GM11168 (cell line): ENCODE results near the gene SHOC2.

Experiments used
- in situ Hi-C: fragments of 300-500 bp; cut with MboI; formaldehyde crosslinking; loops from one replicate; pipeline ENCODE4 v1.12.0; 2022; ENCODE audit warnings: low sequenced_read_pairs; ENCODE audit not compliant: unreplicated experiment

SHOC2 gene

DNA sequence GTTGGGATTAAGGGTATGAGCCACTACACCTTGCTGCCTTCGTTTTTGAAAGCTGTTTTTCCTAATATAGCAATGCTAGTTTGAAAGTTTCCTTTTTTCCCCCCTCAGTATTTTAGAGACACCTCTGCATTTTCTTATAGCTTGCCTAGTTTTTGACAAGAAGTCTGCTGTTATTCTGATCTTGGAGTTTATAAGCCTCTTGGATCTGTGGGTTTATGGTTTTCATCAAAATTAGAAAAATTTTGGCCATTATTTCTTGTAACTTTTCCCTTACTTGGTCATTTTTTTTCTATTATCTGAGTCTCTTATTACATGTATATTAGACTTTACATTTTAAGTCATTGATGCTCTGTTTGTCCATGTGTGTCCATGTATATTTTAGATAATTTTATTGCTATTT, 57.2 kb downstream of the SHOC2 start:
- in situ Hi-C loops = no loop called here

DNA sequence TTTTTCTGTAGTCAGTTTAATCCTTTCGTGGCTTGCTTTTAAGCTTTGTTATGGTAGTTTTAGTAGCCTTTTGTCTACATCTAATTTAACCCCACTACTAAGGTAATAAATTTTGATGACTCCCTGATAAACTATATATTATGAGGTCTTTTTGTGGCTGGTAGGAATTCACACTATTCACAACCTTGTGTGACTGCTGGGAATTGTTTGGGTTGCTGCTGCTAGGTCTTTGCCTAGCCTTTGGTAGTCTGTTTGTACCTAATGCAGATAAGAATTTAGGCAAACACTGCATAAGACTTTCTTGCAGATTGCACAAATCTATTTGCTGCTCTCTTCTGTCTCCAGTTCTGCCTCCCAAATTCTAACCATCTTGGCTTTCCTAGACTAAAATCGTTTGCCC, 58.3 kb downstream of the SHOC2 start:
- in situ Hi-C loops = no loop called here

DNA sequence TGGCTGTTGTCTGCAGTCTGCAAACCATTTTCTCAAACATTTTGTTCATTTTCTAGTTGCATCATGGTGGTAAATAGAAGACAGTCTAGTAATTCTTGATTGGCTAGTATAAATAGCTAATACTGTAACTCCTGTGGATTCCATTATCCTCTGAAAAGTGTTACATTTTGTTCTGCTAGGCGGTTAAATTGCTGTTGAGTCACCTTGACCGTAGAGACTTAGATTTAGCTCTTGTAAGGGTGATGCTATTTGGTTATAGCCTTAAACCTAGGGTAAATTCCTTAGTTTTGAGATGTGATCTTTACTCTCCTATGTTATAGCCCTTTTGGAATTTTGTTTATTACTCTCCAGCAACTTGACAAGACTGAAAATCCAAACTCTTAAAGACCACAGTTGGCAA, 58.8 kb downstream of the SHOC2 start:
- in situ Hi-C loops = no loop called here

DNA sequence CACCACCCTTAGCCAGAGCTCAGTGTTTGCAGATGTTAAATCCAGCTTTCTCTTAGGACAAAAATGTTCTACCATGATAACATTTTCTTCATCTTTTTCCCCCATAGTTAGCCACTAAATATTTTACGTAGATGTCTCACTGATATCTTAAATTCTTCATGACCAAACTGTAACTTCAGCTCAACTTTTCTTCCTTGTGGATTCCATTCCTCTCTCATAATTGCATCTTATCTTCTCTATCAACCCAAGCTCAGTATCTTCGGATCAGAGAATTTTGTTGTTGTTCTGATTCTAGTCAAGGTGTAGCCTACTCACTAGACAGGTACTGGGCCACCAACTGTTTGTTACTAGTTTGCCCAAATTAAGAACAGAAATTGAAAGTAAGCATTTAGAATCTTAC, 60.2 kb downstream of the SHOC2 start:
- in situ Hi-C loops = no loop called here

DNA sequence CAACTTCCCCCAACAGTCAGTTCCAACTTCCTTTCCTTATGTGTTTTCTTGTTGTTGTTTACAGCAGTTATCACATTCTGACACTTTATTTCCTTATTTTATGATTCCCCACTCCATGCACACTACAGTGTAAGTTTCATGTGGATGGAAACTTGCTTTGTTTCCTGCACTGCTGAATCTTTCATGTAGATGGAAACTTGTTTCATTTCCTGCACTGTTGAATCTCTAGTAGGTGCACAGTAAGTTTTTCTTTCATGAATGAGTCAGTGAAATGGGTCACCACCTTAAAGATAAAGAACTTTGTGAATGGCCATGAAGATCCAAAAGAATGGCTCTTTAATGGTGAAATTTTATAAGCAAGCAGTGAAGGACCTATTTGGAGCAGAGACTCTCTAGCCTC, 61.4 kb downstream of the SHOC2 start:
- in situ Hi-C loops = no loop called here

DNA sequence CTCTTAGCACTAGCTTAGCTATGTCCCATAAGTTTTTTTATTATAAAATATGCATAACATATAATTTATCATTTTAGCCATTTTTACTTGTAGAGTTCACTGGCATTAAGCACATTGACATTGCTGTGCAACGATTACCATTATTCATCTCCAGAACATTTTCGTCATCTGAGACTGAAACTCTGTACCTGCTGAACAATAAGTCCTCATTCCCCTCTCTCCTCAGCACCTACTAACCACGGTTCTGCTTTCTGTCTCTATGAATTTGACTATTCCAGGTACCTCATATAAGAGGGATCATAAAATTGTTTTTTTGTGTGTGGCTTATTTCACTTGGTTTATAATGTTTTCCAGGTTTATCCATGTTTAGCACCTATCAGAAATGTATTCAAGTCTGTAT, 64.1 kb downstream of the SHOC2 start:
- in situ Hi-C loops = no loop called here

DNA sequence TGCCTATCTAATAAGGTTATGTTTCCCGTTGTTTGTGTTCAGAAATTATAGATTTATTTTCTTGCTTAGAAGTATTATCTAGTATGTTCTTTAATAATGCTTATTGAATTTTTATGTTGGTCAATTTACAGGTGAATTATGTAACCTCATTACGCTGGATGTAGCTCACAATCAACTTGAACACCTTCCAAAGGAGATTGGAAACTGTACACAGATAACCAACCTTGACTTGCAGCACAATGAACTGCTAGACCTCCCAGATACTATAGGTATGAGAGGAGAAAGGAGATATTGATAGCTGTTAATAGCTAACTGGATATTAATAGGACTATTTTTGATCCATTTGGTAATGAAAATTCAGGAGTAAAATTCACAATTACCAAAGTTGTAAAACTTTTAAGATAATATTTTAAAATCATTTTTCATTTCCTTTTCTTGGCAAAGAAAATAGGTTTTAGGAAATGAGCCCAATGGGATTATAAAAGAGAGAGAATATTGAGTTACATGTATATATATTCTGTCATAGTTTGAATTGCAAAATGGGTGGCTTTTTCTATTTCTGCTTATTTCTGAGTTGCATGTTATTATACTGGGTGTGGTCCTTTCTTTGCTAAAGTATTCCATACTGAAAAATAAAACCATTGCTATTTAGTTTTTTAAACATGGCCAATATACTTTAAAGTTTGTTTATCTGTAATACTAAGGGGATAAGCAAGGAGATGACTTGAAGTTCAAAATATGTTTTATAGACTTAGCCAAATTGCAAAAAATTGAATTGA, 66.3 kb downstream of the SHOC2 start:
- in situ Hi-C loops = no loop called here

DNA sequence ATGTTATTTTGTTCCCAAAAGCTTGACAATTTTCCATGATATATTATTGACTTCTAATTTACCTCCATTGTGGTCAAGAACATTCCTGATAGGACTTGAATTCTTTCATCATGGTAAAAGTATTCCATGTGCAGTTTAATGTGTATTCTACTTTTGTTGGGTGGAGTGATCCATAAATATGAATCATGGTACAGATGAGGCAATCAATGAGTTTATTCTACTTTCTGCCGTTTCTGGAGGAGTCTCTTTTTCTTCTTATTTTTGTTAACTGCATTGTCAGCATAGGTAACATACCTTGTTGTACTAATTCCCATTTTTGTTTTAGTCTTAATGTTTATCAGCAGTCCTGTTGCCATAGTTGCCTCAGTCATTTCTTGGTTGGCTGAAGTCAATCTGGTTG, 69.6 kb downstream of the SHOC2 start:
- in situ Hi-C loops = no loop called here

DNA sequence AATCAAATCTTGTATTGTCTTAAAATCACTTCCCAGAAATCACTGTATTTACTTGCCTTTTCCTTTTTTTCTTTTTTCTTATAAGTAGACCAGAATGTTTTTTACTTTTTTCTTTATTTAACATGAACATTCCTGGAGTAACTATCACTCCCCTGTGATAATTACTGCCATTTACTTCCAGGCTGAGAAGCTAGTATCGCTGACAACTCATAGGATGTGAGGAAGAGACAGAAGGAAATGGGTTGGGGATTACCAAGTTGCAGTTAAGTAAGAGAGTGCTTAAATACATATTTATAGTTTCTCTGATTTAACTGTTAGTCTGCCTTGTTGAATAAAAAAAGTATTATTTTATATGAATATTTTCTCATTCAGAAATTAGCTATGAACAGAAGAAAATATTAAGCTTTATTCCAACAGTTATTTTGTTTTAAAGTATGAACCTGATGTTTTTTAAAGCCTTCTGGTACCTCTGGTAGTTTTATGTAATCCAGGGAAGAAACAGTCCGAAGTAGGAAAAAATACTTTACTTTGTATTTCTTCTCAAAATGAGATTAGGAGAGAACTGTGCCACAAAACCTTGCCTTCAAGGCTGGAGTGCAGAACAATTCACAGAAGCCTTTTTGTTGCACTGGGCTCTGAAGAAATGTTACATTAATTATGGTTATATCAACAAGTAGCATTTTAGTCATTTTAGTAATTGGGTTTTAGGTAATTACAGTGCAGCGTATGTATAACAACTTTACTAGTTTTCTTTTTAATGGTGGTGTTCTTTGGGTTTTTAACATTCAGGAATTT, 72.8 kb downstream of the SHOC2 start:
- in situ Hi-C loops = no loop called here

DNA sequence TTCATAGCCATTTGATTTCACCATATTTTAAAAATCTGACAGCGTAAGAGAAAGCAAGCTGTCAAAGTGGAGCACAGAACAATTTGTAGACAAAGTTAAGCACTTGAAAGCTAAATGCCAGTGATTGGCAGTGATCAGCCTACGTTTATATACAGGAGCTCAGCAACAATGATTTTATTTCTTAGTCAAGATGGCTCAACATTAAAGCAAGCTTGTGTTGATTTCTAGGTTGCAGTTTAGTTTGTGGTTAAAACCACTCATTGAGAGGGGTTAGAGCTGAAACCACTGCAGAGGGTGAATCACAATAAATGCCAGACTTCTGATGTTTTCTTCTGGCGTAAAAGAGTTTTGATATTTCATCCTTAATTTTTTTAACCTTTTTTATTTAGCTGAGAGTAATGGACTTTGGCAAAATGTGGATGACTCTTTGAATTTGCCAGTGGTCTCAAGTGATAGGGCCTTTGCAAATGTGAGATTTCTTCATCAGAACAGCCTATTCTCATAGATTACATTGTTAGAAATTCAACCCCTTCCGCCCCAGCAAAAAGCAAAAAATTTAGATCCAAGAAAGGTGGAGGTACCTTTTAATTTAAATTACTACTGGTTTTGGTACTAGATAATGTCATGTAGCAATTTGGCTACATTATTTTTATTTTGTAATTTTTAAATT, 73.8 kb downstream of the SHOC2 start:
- in situ Hi-C loops = no loop called here

DNA sequence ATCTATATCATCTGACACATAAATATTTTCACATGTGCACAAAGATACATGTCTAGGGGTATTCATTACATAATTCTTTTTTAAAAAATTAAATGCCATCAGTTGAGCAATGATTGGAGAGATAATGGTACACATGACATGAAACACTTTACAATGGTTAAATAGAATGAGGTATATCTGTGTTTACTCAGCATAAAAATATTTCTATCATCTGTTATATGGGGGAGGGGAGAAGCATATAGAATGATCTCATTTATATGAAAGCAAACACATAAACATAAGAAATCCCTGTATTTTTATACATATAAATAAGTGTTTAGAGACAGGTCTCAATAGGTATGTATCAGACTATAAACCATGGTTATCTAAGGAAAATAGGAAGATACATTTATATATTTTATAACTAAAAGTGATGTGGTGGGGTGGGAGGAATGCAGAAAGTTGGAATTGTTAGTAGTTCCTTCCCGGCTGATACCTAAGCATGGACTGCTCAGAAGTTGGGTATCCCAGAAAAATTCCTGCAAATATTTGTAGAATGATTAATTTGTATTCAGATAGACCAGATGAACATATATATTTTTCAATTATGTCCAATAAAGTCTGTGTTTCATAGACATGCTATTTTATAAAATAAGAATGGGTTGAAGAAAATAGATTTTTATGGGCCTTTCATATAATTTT, 75.1 kb downstream of the SHOC2 start:
- in situ Hi-C loops = no loop called here

DNA sequence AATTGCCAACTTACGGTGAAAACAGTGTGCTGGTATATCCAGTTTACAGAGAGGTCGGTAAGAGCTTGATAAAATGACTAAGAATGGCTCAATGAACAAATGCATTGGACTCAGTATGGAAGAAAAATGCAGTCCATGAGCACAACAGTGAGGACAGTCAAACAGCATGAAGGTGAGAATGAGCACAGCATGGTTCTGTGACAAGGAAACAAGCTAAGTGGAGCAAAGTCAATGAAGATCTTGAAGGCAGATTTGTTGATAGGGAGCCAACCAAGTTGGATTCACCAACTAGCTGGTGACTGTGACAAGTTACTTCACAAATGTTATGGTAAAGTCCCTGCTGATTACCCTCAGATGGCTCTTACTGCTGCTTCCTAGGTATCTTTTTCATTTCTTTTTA, 75.9 kb downstream of the SHOC2 start:
- in situ Hi-C loops = no loop called here

DNA sequence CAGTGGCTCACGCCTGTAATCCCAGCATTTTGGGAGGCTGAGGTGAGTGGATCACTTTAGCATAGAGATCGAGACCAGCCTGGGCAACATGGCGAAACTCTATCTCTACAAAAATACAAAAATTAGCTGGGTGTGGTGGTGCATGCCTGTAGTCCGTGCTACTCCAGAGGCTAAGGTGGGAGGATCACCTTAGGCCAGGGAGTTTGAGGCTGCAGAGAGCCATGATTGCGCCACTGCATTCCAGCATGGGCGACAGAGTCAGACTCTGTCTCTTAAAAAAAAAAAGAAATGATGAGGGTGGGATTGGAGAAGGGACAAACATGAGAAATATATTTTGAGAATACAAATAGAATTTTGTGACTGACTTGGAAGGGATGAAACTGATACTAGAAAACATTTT, 76.9 kb downstream of the SHOC2 start:
- in situ Hi-C loops = no loop called here

DNA sequence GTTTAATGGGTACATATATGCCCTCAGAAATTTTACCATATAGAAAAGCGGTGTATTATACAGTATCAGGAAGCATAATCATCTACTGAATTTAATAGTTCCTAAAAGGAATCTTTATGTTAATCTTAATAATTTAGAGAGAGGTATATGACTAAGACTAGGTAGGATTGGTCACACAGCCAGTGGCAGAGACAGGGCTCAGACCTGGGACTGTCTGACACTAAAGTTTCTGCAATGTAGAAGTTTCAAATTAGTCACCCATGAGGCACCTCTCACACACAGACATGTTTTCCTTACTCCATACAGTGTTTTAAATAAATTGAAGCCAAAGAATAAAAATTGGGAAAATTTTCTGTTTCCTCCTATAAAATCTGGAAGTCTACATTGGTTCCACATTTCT, 84.6 kb downstream of the SHOC2 start:
- in situ Hi-C loops = no loop called here

DNA sequence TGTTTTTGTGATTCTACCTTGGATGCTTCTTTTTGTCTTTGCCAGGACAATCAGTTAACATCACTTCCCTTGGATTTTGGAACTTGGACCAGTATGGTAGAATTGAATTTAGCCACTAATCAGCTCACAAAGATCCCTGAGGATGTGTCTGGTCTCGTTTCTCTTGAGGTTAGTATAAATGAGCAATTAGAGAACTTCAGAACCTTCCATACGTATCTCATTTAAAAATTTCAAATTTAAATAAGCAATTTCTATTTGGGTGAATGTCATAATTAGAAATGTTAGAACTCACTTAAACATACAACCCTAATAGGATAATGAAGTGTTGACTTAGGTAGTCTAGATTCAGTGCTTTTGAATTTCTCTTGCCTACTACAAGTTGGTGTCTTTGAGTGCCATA, 88.1 kb downstream of the SHOC2 start:
- in situ Hi-C loops = no loop called here

DNA sequence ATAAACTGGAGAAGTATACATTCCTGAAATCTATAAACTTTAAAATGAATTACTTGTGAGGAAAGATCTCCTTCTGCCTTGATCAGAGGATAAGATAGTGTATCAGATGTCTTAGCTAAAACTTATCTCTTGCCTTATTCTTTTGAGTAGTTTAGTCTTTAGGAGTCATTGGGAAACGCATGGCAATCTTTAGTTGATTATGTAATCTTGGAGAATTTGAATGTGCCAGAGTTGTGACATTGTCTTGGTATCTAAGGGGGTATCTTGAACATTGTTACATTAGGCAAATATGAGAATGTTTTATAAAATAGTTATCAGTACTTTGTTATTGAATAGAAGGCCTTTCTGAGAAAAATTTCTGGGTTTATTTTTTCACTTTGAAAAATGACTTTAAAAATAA, 95.8 kb downstream of the SHOC2 start:
- in situ Hi-C loops = no loop called here

DNA sequence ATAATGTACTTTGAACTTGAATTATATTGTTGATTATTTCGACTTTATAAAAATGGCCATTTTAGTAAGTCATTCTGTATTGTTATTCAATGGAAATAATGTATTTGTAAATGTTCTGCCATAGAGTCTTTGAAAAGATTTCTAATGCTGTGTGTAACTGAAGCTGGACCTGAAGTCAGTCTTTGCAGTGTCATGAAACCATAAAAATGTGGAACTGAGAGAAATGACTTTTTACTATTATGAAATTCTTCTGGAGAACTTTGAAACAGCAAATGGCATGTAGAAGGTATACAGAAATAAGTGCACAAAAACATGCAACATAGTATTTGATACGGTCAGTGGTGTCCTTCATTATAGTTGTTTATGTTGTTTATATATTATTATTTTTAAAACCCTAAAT, 97.7 kb downstream of the SHOC2 start:
- in situ Hi-C loops = no loop called here

DNA sequence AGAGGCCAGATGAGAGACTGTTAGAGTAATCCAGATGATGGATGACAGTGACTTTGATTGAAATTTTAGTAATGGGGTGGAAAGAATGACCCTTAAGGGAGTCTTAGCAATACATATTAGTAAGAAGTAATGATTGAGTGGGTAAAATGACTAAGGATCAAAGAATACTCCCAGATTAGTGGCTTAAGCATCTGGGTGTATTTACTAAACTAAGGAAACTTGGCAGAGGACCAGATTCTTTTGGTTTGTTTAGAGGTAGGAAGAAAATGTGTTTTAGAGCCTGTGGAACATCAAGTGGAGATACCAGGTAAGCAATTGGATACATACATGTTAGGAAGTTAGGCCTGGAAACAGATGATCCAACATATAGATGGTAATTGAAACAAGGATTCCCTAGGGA, 98.6 kb downstream of the SHOC2 start:
- in situ Hi-C loops = no loop called here

DNA sequence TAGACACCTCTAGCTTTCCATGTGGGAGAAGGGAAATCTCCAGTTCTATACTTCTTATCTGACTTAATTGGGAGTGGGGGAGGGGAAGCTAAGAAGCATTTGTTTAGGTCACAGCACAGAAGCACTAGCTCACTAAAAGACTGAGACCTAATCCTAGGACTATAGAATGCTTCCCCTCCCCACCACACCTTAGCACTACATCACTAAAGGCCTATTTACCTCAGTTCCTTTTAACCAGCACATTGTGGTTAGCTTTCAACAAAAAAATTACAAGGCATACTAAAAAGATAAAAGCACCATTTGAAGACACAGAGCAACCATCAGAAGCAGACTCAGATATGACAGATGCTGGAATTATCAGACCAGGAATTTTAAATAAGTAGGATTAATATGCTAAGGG, 103.7 kb downstream of the SHOC2 start:
- in situ Hi-C loops = no loop called here

DNA sequence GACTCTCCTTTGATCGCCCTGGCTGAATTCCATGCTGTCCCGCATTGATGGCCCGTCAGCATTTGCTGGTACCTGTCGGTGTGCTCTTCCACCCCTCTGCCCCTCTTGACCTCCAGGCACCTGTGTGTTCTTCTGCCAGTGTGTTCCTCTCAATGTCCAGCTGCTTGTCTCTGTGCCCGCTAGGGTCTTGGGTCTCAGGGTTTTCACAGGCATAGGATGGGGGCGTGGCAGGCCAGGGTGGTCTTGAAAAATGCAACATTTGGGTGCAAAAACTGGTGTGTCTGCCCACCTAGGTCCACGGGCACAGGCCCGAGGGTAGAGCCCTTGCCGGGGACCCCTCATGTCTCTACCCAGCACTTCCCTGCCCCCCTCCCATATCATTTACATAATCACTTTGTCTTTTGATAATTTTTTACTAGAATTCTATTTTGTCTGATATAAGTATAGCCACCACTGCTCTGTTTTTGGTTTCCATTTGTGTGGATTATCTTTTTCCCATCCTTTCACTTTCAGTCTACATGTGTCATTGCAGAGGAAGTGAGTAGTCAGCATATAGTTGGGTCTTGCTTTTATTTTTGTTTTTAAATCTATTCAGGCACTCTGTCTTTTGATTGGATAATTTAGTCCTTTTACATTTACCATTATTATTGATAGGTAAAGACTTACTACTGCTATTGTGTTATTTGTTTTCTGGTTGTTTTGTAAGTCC, 110.8 kb downstream of the SHOC2 start:
- in situ Hi-C loops = no loop called here
